AG09309 (cell line): ENCODE results near the gene EIF4E2.
"Not testable (repeated sequence)": the region's sequence is repeated elsewhere in the genome, so short reads cannot be mapped to it uniquely, and the experiment has no call there.

Experiments used
- DNase-seq: peaks from one replicate; pipeline ENCODE4 v3.0.0-alpha.2; 2010; ENCODE audit warnings: low read depth
- H3K4me3 ChIP-seq: 2 replicates; pipeline ENCODE4 v1.5.1; 2011; ENCODE audit warnings: mild to moderate bottlenecking, low read depth, low read length, moderate library complexity; ENCODE audit not compliant: control insufficient read depth
- TF ChIP-seq, protein P1 (sequence below): IDR thresholded peaks from 2 replicates; pipeline ENCODE4 v1.5.1; 2011; ENCODE audit warnings: mild to moderate bottlenecking, low read depth, low read length, inconsistent platforms; ENCODE audit not compliant: insufficient read depth, control insufficient read depth; ENCODE audit errors: missing control alignments

Gene EIF4E2

DNA sequence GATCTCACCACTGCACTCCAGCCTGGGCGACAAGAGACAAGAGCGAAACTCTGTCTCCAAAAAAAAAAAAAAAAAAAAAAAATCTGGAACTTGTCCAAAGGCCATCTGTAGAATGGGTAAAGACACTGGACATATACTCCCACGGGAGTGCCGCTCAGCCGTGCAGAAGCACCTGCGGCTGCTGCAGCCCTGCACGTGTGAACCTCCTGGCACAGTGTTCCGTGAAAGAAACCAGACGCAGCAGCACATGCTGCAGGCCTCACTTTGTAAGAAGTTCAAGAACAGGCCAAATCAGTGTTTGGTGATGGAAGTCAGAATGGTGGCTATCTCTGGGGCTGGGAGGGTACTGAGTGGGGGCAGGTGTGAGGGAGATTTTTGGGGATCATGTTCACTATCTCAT lies 18.1 kb upstream of the EIF4E2 start:
- H3K4me3 ChIP-seq = no peak overlapping the region
- TF ChIP-seq, protein P1, sequence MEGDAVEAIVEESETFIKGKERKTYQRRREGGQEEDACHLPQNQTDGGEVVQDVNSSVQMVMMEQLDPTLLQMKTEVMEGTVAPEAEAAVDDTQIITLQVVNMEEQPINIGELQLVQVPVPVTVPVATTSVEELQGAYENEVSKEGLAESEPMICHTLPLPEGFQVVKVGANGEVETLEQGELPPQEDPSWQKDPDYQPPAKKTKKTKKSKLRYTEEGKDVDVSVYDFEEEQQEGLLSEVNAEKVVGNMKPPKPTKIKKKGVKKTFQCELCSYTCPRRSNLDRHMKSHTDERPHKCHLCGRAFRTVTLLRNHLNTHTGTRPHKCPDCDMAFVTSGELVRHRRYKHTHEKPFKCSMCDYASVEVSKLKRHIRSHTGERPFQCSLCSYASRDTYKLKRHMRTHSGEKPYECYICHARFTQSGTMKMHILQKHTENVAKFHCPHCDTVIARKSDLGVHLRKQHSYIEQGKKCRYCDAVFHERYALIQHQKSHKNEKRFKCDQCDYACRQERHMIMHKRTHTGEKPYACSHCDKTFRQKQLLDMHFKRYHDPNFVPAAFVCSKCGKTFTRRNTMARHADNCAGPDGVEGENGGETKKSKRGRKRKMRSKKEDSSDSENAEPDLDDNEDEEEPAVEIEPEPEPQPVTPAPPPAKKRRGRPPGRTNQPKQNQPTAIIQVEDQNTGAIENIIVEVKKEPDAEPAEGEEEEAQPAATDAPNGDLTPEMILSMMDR = no peak
- DNase-seq = no peak

DNA sequence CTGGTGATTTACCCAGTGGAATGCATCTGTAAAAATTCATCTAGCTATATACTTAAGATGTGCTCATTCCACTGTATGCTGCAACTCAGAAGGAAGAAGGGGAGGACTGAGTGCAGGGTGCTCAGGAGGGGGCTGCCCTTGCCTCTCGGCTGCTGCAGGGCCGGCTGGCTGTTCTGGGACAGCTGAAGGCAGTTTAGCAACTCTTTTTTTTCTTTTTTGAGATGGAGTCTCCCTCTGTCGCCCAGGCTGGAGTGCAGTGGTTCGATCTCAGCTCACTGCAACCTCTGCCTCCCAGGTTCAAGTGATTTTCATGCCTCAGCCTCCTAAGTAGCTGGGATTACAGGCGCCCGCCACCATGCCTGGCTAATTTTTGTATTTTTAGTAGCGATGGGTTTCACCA lies 17.7 kb upstream of the EIF4E2 start:
- H3K4me3 ChIP-seq, DNase-seq: not testable (repeated sequence)

DNA sequence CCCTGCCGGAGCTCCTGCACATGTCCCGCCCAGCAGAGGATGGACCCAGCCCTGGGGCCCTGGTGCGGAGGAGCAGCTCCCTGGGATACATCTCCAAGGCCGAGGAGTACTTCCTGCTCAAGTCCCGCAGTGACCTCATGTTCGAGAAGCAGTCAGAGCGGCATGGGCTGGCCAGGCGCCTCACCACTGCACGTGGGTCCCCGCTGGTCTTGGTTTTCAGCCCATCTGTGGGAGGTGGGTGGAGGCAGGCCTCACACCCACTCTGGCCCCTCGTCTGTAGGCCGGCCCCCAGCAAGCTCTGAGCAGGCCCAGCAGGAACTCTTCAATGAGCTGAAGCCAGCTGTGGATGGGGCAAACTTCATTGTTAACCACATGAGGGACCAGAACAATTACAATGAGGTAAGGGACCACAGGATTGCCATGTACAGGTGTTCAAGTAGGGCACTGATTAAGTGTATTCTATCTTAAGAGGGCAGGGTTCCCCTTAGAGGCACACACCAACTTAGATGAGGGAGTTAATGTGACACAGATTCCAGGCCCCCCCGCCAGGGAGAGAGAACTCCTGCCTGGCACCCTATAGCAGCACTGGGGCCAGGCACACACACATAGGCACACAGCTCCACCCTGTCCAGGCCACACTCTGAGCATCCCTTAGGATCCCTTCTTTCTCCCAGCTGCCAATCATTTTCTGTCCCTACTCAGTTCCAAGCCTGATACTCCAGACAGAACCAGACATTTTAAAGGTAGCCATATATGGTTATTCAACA lies 16.4 kb upstream of the EIF4E2 start:
- TF ChIP-seq, protein P1 = no peak
- DNase-seq = no peak
- no peak overlapping the region for H3K4me3 ChIP-seq

DNA sequence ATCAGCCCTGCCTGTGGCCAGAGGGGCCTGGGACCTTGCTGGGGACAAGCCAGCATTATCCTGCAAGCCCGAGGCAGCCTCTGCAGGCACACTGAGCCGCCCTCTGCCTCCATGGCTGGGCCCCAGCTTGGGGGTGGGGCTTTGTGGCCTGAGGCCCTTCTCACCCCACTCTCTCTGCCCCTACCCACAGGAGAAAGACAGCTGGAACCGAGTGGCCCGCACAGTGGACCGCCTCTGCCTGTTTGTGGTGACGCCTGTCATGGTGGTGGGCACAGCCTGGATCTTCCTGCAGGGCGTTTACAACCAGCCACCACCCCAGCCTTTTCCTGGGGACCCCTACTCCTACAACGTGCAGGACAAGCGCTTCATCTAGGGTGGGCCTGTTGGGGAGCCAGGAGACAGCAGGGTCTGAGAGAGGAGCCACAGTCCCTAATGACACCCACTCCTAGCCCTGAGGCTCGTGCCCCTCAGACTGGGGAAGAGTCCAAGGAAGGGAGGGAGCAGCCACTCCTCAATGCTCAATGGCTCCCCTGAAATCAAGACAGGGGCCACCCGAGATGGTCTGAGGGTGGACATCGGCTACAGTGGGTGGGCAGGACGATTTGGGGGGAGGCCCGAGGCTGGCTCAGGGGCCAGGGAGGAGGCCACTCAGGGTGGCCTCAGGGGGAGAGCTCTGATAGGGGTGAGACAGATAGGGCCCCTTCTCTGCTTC lies 15.4 kb upstream of the EIF4E2 start:
- no peak for DNase-seq

DNA sequence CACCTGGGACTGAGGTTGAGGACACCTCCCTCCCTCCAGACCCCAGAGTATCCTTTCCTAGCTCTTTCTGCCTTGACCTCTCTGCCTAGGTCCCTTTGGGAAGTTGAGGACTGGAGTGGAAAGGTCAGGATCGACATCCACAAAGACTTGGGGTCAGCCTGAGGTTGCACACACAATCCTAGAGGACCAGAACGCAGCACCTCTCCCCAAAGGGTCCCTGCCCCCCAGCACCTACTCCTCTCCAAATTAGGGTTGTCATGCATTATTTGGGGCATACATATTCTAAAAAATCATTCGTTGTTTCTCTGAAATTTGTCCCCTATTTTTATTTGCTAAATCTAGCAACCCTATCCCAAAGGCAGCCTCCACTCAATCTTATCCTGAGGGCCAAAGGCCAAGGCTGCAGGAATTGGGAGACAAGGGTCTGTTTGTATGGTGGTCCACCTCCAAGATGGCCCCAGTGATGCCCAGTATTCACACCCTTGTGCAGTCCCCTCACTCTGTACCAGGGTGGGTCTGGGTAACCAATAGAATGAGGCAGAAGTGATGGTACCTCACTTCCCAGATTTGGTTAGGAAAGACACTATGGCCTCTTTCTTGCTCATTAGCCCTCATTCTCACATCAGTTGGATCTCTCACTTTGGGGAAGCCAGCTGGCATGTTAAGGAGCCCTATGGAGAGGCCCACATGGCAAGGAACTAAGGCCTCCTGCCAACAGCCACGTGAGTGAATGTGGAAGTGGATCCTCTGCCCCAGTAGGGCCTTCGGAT lies 14.5 kb upstream of the EIF4E2 start:
- no peak overlapping the region for H3K4me3 ChIP-seq
- TF ChIP-seq, protein P1 = no peak
- no peak for DNase-seq

More for the DNA sequence above, 15.4 kb upstream of the EIF4E2 start:
- TF ChIP-seq, protein P1 = no peak
- H3K4me3 ChIP-seq = no peak overlapping the region

DNA sequence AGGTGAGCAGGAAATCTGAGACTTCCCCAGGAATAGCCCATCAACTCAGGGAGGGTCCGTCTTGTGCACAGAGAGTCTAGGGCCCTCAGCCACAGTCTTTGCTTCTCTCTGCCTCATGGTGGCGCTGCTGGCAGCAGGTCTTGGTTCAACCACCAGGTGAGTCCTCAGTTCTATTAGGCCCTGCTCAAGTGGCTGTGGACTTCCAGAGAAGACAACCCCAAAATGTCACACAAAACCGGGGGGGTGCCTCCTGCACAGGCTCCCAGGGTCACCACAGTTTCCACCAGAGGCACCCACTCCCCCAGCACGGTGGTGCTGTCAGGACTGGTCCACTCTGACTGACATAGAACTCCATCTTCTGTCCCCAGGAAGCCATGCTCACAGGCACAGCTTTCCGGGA lies 13.4 kb upstream of the EIF4E2 start:
- DNase-seq = no peak
- no peak overlapping the region for H3K4me3 ChIP-seq
- TF ChIP-seq, protein P1 = no peak
